ENCODE results near the gene SYNGR2. TPM values are rescaled to one million over a fixed set of nuclear protein-coding genes. Genes with fewer than 3 reads are reported as not detected.

Gene SYNGR2
- total and polyA plus RNA-seq, 9 of the 15 experiments (the other 6 are each of a cell fraction or from before 2014, with no cell fraction given): 1.4 to 173 (median 87.8) TPM

GRCh38 chr17:78214016-78214705, 45.8 kb downstream of the SYNGR2 start, which contains the start of gene BIRC5 (continued):
- TF ChIP-seq, protein P1, sequence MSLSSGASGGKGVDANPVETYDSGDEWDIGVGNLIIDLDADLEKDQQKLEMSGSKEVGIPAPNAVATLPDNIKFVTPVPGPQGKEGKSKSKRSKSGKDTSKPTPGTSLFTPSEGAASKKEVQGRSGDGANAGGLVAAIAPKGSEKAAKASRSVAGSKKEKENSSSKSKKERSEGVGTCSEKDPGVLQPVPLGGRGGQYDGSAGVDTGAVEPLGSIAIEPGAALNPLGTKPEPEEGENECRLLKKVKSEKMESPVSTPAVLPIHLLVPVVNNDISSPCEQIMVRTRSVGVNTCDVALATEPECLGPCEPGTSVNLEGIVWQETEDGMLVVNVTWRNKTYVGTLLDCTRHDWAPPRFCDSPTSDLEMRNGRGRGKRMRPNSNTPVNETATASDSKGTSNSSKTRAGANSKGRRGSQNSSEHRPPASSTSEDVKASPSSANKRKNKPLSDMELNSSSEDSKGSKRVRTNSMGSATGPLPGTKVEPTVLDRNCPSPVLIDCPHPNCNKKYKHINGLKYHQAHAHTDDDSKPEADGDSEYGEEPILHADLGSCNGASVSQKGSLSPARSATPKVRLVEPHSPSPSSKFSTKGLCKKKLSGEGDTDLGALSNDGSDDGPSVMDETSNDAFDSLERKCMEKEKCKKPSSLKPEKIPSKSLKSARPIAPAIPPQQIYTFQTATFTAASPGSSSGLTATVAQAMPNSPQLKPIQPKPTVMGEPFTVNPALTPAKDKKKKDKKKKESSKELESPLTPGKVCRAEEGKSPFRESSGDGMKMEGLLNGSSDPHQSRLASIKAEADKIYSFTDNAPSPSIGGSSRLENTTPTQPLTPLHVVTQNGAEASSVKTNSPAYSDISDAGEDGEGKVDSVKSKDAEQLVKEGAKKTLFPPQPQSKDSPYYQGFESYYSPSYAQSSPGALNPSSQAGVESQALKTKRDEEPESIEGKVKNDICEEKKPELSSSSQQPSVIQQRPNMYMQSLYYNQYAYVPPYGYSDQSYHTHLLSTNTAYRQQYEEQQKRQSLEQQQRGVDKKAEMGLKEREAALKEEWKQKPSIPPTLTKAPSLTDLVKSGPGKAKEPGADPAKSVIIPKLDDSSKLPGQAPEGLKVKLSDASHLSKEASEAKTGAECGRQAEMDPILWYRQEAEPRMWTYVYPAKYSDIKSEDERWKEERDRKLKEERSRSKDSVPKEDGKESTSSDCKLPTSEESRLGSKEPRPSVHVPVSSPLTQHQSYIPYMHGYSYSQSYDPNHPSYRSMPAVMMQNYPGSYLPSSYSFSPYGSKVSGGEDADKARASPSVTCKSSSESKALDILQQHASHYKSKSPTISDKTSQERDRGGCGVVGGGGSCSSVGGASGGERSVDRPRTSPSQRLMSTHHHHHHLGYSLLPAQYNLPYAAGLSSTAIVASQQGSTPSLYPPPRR (CRISPR knock-in tag; IDR thresholded peaks at IDR 0.05; ENCODE audit: borderline replicate concordance): no peak
- TF ChIP-seq SAP30 (IDR thresholded peaks at IDR 0.05; ENCODE audit: borderline replicate concordance, insufficient read depth, low read depth, low read length, poor library complexity, severe bottlenecking) (peak; percentile 100), SUPT5H (IDR thresholded peaks at IDR 0.05) (peak; percentile 86), HDAC8 (tag; IDR thresholded peaks at IDR 0.05) (no peak), HLTF (IDR thresholded peaks at IDR 0.05) (no peak), RBM34 (IDR thresholded peaks at IDR 0.05; ENCODE audit: borderline replicate concordance, insufficient read depth, low read length) (no peak), ZSCAN32 (CRISPR knock-in tag; IDR thresholded peaks at IDR 0.05) (no peak), RHOXF2B (CRISPR knock-in tag; conservative IDR thresholded peaks at IDR 0.05) (no peak), ZBTB1 (CRISPR knock-in tag; IDR thresholded peaks at IDR 0.05; ENCODE audit: borderline replicate concordance, low read depth) (peak; percentile 81), KAT8 (IDR thresholded peaks at IDR 0.05; ENCODE audit: low read depth) (no peak), MGA (IDR thresholded peaks at IDR 0.05) (peak; percentile 77)

All from K562 (cell line).